Glutamatergic neuron (in vitro differentiated cells): ENCODE results near the gene TNS1. TPM values are rescaled to one million over a fixed set of nuclear protein-coding genes. Genes with fewer than 3 reads are reported as not detected.

Experiments
- DNase-seq: peaks from one replicate; pipeline ENCODE4 v3.0.0; 2022
- H3K27ac Mint-ChIP-seq: one replicate; pipeline ENCODE4 v1.8.0; 2020; ENCODE audit warnings: mild to moderate bottlenecking, mixed read lengths, inconsistent platforms; ENCODE audit not compliant: unreplicated experiment
- H3K27me3 Mint-ChIP-seq: one replicate; pipeline ENCODE4 v1.8.0; 2020; ENCODE audit warnings: mild to moderate bottlenecking, moderate library complexity, mixed read lengths, inconsistent platforms; ENCODE audit not compliant: unreplicated experiment
- H3K36me3 Mint-ChIP-seq: one replicate; pipeline ENCODE4 v1.8.0; 2020; ENCODE audit warnings: mild to moderate bottlenecking, mixed read lengths, inconsistent platforms; ENCODE audit not compliant: unreplicated experiment
- H3K4me1 Mint-ChIP-seq: one replicate; pipeline ENCODE4 v1.8.0; 2020; ENCODE audit warnings: mild to moderate bottlenecking, low read depth, mixed read lengths, inconsistent platforms; ENCODE audit not compliant: unreplicated experiment
- H3K4me3 Mint-ChIP-seq: one replicate; pipeline ENCODE4 v1.8.0; 2020; ENCODE audit warnings: mild to moderate bottlenecking, mixed read lengths, inconsistent platforms; ENCODE audit not compliant: unreplicated experiment
- H3K9me3 Mint-ChIP-seq: one replicate; pipeline ENCODE4 v1.8.0; 2020; ENCODE audit warnings: mild to moderate bottlenecking, moderate library complexity, mixed read lengths, inconsistent platforms; ENCODE audit not compliant: unreplicated experiment
- CTCF ChIP-seq: fragments of 200-600 bp; sonication (generic); IDR thresholded peaks from one replicate; pipeline ENCODE4 v1.5.0; 2021; ENCODE audit not compliant: partially characterized antibody, unreplicated experiment
- total RNA-seq: library from RNA; stranded (reverse); fragmentation: NEBNext Ultra II Directional; extraction: Animal tissue kit (Norgen Biotek cat#: 25700); gene quantifications from one replicate; pipeline ENCODE4 v1.2.1, GENCODE V29; 2021; ENCODE audit not compliant: unreplicated experiment

The TNS1 gene
- total RNA-seq, 1 donor from 2014 or later: 3.2 TPM

DNA sequence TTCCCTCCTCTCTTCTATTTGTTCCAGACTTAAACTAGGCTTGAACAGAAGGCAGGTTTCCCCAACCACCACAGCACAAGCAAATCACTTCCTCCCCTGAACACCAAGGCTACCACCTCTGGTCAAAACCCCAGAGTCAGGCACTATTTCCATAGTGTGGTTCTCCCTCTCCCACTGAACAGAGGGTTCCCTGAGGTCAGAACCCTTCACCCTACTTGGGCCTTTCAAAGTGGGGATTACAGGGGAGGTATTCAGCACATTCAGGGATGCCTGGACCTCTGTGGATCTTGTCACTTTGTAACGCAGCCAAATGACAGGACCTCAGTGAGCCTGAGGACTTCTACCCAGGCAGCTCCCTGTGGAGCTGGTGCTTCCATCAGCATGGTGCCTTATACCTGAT is 88.7 kb downstream of the TNS1 start:
- H3K27me3 Mint-ChIP-seq: peaks cover 5% of the 10 kb centered on the region
- H3K9me3 Mint-ChIP-seq: peaks cover 11% of the 10 kb centered on the region
- peaks cover 25% of the 10 kb centered on the region for H3K4me1 Mint-ChIP-seq
- no peaks in the 10 kb centered on the region for H3K36me3 Mint-ChIP-seq
- no peak overlapping the region for H3K4me3 Mint-ChIP-seq
- no peak for TF ChIP-seq CTCF
- no peak for DNase-seq
- H3K27ac Mint-ChIP-seq: no peak overlapping the region

DNA sequence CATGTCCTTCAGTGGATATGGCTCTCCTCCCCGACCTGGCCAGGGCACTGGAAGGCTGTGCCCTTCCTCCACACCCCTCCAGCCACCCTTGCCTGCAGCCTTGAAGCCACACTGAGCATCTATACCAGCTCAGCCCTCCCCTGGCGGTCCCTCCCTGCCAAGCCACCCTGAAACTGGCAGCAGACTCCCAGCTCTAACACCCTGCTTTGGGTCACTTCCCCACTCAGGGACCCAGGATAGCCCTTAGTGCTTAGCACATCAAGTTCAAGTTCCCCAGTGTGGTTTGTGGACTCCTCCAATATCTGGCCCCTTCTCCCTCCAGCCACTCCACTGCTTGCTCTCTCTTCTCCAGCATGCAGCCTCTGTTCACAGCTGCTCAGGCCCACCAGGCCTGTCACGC is 89.4 kb downstream of the TNS1 start:
- TF ChIP-seq CTCF: no peak
- Mint-ChIP-seq H3K36me3 (no peaks in the 10 kb centered on the region), H3K27me3 (peaks cover 5% of the 10 kb centered on the region), H3K27ac (no peak overlapping the region), H3K4me3 (peak overlapping the region; percentile 10), H3K4me1 (peaks cover 25% of the 10 kb centered on the region), H3K9me3 (peaks cover 11% of the 10 kb centered on the region)
- no peak for DNase-seq

- DNase-seq: no peak
- Mint-ChIP-seq H3K4me1 (peaks cover 20% of the 10 kb centered on the region), H3K9me3 (peaks cover 11% of the 10 kb centered on the region), H3K27me3 (peaks cover 9% of the 10 kb centered on the region), H3K4me3 (no peak overlapping the region), H3K27ac (no peak overlapping the region), H3K36me3 (no peaks in the 10 kb centered on the region)
- no peak for TF ChIP-seq CTCF
These were observed 90.4 kb downstream of the TNS1 start for GRCh38 chr2:217912098-217913024.

DNA sequence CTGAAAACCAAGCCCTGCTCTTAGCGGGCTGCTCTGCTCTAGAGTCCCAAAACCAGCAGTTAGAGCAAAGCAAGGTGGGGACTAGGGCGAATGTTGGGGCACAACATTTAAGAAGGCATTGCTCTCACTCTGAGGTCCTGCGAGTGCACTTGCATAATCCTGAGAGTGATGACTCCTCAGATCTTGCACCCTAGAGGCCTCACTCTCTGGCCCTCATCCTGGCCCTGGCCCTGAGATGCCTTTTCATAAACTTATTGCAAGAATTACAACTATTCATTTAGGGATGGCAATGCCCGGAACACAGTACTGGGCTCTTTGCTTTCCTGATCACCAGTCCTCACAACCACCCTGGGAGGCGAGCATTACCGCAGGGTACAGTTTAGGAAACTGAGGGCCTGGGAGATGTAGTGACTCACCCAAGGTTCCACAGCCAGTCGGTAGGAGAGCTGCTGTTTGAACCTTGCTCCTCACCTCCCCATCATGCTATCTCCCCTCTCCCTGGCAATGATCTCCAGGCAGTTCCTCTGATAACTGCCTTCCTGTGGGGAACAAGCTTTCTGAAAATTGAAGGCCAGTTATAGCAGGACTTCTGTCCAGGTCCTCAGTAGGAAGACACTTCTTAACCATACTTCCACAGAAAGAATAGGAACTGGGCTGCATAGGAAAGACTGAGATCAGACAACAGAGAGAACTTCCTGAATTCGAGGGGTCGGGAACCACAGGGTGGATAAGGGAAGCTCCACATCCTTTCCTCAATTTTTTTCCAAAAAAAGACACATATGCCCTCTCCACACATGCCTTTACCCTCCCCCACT is 91.3 kb downstream of the TNS1 start:
- DNase-seq: no peak
- Mint-ChIP-seq H3K4me3 (no peak overlapping the region), H3K9me3 (peaks cover 9% of the 10 kb centered on the region), H3K4me1 (peaks cover 20% of the 10 kb centered on the region), H3K27ac (no peak overlapping the region), H3K27me3 (peaks cover 12% of the 10 kb centered on the region), H3K36me3 (no peaks in the 10 kb centered on the region)
- TF ChIP-seq CTCF: no peak
